Caki2 (cell line): ENCODE data around the gene FGF8. TPM values are rescaled to one million over a fixed set of nuclear protein-coding genes. Genes with fewer than 3 reads are reported as not detected.

ENCODE experiments used
- DNase-seq: peaks from one replicate; pipeline ENCODE4 v3.0.0-alpha.2; 2015; ENCODE audit warnings: low read depth
- in situ Hi-C: cut with HindIII; loops from 2 replicates; pipeline ENCODE4 v1.10.0; 2016; ENCODE audit warnings: low sequenced_read_pairs, low pct_unique_long_range_greater_than_20kb, mixed read lengths
- total RNA-seq: library from RNA; depleted of rRNA; stranded (reverse); fragments of >200 nt; shearing (Covaris generic); gene quantifications from 2 replicates; pipeline ENCODE4 v1.2.3, GENCODE V29; 2014; ENCODE audit warnings: low replicate concordance

FGF8 gene
- total RNA-seq, 1 experiment from 2014 or later: not detected

- no peak for DNase-seq
- in situ Hi-C loops: no loop called here
Measured at GRCh38 chr10:101772017-101772894, 3.7 kb downstream of the FGF8 start.

GRCh38 chr10:101771380-101771779 is 4.5 kb downstream of the FGF8 start:
- in situ Hi-C loops: no loop called here
- DNase-seq: no peak

- in situ Hi-C loops: no loop called here
- no peak for DNase-seq
Measured at GRCh38 chr10:101770331-101771215, 5.3 kb downstream of the FGF8 start.

GRCh38 chr10:101769541-101770180 is 6.3 kb downstream of the FGF8 start:
- DNase-seq: no peak
- in situ Hi-C loops: no loop called here

- DNase-seq: no peak
- in situ Hi-C loops: no loop called here
Measured at GRCh38 chr10:101768791-101769170, 7.1 kb downstream of the FGF8 start.

- in situ Hi-C loops: no loop called here
Measured at GRCh38 chr10:101767966-101768790, 7.7 kb downstream of the FGF8 start.

GRCh38 chr10:101767600-101767945 is 8.3 kb downstream of the FGF8 start:
- in situ Hi-C loops: no loop called here
- DNase-seq: no peak

More at GRCh38 chr10:101767966-101768790, 7.7 kb downstream of the FGF8 start:
- no peak for DNase-seq

- DNase-seq: no peak
- in situ Hi-C loops: no loop called here
Measured at GRCh38 chr10:101766753-101767599, 8.9 kb downstream of the FGF8 start.

- in situ Hi-C loops: no loop called here
Measured at GRCh38 chr10:101766306-101766705, 9.6 kb downstream of the FGF8 start.

GRCh38 chr10:101763141-101763846 is 12.6 kb downstream of the FGF8 start:
- no peak for DNase-seq
- in situ Hi-C loops: no loop called here

More at GRCh38 chr10:101766306-101766705, 9.6 kb downstream of the FGF8 start:
- no peak for DNase-seq

GRCh38 chr10:101762736-101763135 is 13.2 kb downstream of the FGF8 start:
- in situ Hi-C loops: no loop called here
- DNase-seq: no peak

- no peak for DNase-seq
- in situ Hi-C loops: no loop called here
Measured at GRCh38 chr10:101761226-101761625, 14.7 kb downstream of the FGF8 start.

GRCh38 chr10:101760510-101760909 is 15.4 kb downstream of the FGF8 start:
- in situ Hi-C loops: no loop called here
- no peak for DNase-seq

- no peak for DNase-seq
- in situ Hi-C loops: no loop called here
Measured at GRCh38 chr10:101759309-101760247, 16.3 kb downstream of the FGF8 start.

- in situ Hi-C loops: no loop called here
- DNase-seq: no peak
Measured at GRCh38 chr10:101758858-101759257, 17.1 kb downstream of the FGF8 start.

GRCh38 chr10:101752241-101752640 is 23.7 kb downstream of the FGF8 start:
- in situ Hi-C loops: no loop called here

More at GRCh38 chr10:101752241-101752640, 23.7 kb downstream of the FGF8 start:
- no peak for DNase-seq
